Common myeloid progenitor, CD34-positive (primary cell): ENCODE measurements around the gene BASP1.

Experiments
- CTCF ChIA-PET: fragments of 350-600 bp; sonication (Branson Sonifier 250); formaldehyde crosslinking; loops from one replicate; lab custom pipeline; 2021; ENCODE audit warnings: antibody characterized with exemption; lab: Charles Lee
- POLR2A ChIA-PET: fragments of 350-600 bp; sonication (Branson Sonifier 250); formaldehyde crosslinking; loops from one replicate; lab custom pipeline; 2021; ENCODE audit warnings: antibody characterized with exemption; lab: Charles Lee
- DNase-seq, 3 donors: peaks; one replicate each; pipeline versions ENCODE4 v3.0.0 to v3.0.0-alpha.2; 2013
- H3K27ac ChIP-seq, 2 experiments: 1 replicate in 1 of 2; 2 replicates in 1 of 2; pipeline ENCODE4 v1.7.0; 2013; ENCODE audit warnings: inconsistent platforms in 2 of 2, low read length in 2 of 2, mild to moderate bottlenecking in 2 of 2, low read depth in 1 of 2, moderate library complexity in 1 of 2; ENCODE audit not compliant: severe bottlenecking in 2 of 2, insufficient read depth in 1 of 2, poor library complexity in 1 of 2
- H3K27me3 ChIP-seq, 5 experiments: replicated peaks in 2 of 5; 1 replicate in 3 of 5; 2 replicates in 2 of 5; pipeline versions ENCODE4 v1.6.1 to v1.7.0; 2013; ENCODE audit warnings: low read length in 4 of 5, mild to moderate bottlenecking in 2 of 5, moderate library complexity in 2 of 5, inconsistent platforms in 1 of 5; ENCODE audit not compliant: insufficient read depth in 5 of 5, control insufficient read depth in 4 of 5
- H3K36me3 ChIP-seq, 4 experiments: 1 replicate in 2 of 4; 2 replicates in 2 of 4; pipeline versions ENCODE4 v1.6.1 to v1.7.0; 2013; ENCODE audit warnings: low read length in 3 of 4, control low read depth in 1 of 4, mild to moderate bottlenecking in 1 of 4; ENCODE audit not compliant: control insufficient read depth in 4 of 4, insufficient read depth in 4 of 4
- H3K4me1 ChIP-seq, 4 experiments: 1 replicate in 3 of 4; 2 replicates in 1 of 4; pipeline versions ENCODE4 v1.6.1 to v1.7.1; 2013; ENCODE audit warnings: low read length in 3 of 4, mild to moderate bottlenecking in 3 of 4, control low read depth in 1 of 4, inconsistent platforms in 1 of 4, moderate library complexity in 1 of 4; ENCODE audit not compliant: control insufficient read depth in 4 of 4, insufficient read depth in 4 of 4; ENCODE audit errors: control extremely low read depth in 1 of 4
- H3K4me3 ChIP-seq, 7 experiments: 1 replicate in 4 of 7; 2 replicates in 3 of 7; pipeline versions ENCODE4 v1.5.1 to v1.7.0; 2013; ENCODE audit warnings: mild to moderate bottlenecking in 7 of 7, low read length in 6 of 7, moderate library complexity in 6 of 7, inconsistent platforms in 2 of 7, low read depth in 2 of 7, control low read depth in 1 of 7; ENCODE audit not compliant: insufficient read depth in 4 of 7, control insufficient read depth in 1 of 7; ENCODE audit errors: extremely low read depth in 1 of 7
- H3K9me3 ChIP-seq, 5 experiments: 1 replicate in 4 of 5; 2 replicates in 1 of 5; pipeline versions ENCODE4 v1.6.1 to v1.7.1; 2013; ENCODE audit warnings: low read length in 4 of 5, mild to moderate bottlenecking in 2 of 5, inconsistent platforms in 1 of 5, low read depth in 1 of 5, moderate library complexity in 1 of 5; ENCODE audit not compliant: control insufficient read depth in 4 of 5, insufficient read depth in 2 of 5; ENCODE audit errors: control extremely low read depth in 1 of 5
- WGBS: methylation state at CpG from one replicate; pipeline ENCODE4 v1.1.5; 2013; ENCODE audit not compliant: insufficient coverage; 5-methylcytosine and 5-hydroxymethylcytosine counted together

The BASP1 gene

GRCh38 chr5:17220469-17220868 lies 3.0 kb downstream of the BASP1 start:
- H3K27ac ChIP-seq = no peak overlapping the region
- peaks cover 20 to 22% (median 21%) of the 10 kb centered on the region in 4 experiments for H3K4me1 ChIP-seq
- no peak for DNase-seq
- H3K27me3 ChIP-seq = peaks cover 0 to 3% (median 0%) of the 10 kb centered on the region in 5 experiments
- ChIA-PET POLR2A (interaction anchor here (0.7 kb wide), 1 partner anchor 672 kb away, joined by 4 read pairs; no protein-coding TSS in a partner anchor), CTCF (no interaction called here)
- no peak overlapping the region for H3K4me3 ChIP-seq
- H3K9me3 ChIP-seq = no peaks in the 10 kb centered on the region
- 95% methylated on average over 3 of the region's 4 CpGs for WGBS
- no peaks in the 10 kb centered on the region for H3K36me3 ChIP-seq

DNA sequence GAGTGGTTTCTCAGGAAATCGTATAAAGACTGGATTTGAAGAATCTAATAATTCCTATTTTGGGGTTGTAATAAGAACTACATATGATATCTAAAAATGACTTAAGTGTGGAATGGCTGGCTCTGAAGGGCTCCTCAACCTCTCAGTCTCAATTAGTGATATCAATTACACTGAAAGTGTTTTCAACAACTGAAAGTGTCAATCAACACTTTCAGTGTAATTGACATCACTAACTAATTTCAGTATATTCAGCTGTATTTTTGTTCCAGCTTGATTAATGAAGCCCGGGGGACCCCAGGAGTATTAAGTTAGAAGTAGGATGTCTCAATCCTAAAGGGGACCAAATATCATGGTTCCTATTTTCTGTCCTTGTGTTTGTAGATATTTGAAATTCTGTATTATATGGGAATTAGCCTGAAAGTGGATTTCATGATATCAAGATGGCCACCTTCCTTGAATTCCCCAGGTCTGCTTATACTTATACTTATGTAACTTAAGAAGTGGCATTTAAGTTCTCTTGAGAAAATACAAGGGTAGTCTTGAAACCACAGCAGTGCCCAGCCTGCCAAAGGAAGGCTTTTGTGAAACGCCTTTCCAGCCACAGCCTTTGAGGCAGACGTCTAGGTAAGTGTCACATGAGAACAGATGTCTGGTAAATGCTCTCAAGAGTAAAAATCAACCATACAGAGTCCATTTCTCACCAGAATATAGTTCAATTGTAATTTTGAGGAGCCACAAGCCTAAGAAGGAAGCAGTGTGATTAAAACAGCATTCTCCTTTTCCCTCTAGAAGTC lies 4.6 kb downstream of the BASP1 start:
- no peaks in the 10 kb centered on the region for H3K9me3 ChIP-seq
- peak in 2 of 3 donors; percentile 31 to 44 for DNase-seq
- 43% methylated on average over 2 of the region's 4 CpGs for WGBS
- H3K27me3 ChIP-seq = no peaks in the 10 kb centered on the region
- peak overlapping the region in 1 of 7 experiments; percentile 15 for H3K4me3 ChIP-seq
- no peaks in the 10 kb centered on the region for H3K36me3 ChIP-seq
- H3K4me1 ChIP-seq = peaks cover 10 to 20% (median 13%) of the 10 kb centered on the region in 4 experiments
- ChIA-PET CTCF (interaction anchor here (0.7 to 1.0 kb wide), 2 partner anchors 186 to 1082 kb away, joined by 3 read pairs; no protein-coding TSS in a partner anchor), POLR2A (no interaction called here)
- peak overlapping the region in 1 of 2 experiments; percentile 40 for H3K27ac ChIP-seq

DNA sequence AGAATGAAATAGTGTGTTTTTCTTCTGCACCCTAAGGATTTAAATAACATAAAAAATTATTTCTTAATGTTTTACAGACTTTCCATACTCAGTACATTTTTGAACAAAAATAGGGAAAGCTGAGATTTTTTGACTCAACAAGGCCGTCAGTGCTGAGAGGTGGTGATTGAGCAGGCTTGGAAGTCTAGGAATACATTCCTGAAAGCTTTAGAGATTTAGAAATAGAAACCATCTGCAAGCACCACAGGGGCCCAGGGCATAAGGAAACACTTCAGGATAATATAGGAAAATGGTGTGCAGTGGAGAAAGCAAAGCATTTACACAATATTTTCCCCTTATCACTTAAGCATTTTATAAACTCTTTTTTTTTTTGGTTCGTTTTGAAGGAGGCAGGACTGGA lies 5.2 kb downstream of the BASP1 start:
- no peak overlapping the region for H3K4me3 ChIP-seq
- H3K27me3 ChIP-seq = no peaks in the 10 kb centered on the region
- no CpG with 5 or more reads among the region's 2 CpGs for WGBS
- H3K9me3 ChIP-seq = no peaks in the 10 kb centered on the region
- H3K4me1 ChIP-seq = peaks cover 10 to 20% (median 12%) of the 10 kb centered on the region in 4 experiments
- POLR2A ChIA-PET = no interaction called here
- DNase-seq = no peak
- CTCF ChIA-PET = interaction anchor here (0.7 to 1.4 kb wide), 2 partner anchors 9 to 186 kb away, joined by 3 to 6 read pairs; no protein-coding TSS in a partner anchor
- no peaks in the 10 kb centered on the region for H3K36me3 ChIP-seq
- no peak overlapping the region for H3K27ac ChIP-seq

DNA sequence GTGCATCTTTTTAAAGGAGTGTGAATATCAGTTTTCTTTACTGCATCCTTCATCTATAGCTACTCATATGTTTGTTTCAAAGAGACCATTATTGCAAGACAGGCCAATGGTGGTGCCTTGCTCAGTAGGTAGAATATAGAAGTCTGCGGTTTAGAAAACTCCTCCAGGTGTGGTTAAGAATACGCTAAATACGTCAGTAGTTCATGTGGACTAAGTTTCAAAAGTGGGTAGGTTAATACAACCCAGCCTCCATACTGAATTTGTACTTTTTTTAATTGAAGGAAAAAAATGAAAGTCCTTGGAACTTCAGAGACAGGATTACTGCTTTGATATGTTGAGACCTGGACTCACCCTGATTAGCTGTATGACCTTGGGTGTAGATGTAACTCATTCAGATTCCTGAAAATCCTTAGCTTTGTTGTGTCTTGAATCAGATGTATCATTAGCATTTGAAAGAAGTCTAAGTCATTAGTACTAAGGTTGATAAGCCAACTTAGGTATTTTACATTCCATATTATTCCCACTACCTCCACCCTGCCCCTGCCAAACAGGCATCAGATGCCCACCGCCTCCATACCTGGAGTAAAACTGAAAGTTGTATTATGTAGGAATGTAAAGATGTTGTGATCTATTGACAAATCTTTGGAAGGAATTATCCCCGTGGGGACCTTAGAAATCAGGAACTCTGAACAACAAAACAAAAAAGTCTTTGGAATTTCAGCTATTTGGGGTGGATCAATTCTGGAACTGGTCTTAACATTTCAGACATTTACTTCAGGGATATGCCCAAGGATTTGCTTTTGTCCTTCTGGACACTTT lies 6.1 kb downstream of the BASP1 start:
- Histone ChIP-seq H3K4me3 (no peak overlapping the region), H3K27ac (no peak overlapping the region), H3K36me3 (no peaks in the 10 kb centered on the region), H3K4me1 (peaks cover 4 to 21% (median 14%) of the 10 kb centered on the region in 4 experiments), H3K27me3 (no peaks in the 10 kb centered on the region), H3K9me3 (no peaks in the 10 kb centered on the region)
- ChIA-PET POLR2A (no interaction called here), CTCF (interaction anchor here (0.6 to 1.4 kb wide), 4 partner anchors 8 to 1058 kb away, joined by 3 to 6 read pairs (median 4); no protein-coding TSS in a partner anchor)
- no peak for DNase-seq
- 93% methylated on average over 3 of the region's 5 CpGs for WGBS

GRCh38 chr5:17224858-17225511 lies 7.6 kb downstream of the BASP1 start:
- ChIA-PET CTCF (interaction anchor here (1.4 kb wide), 1 partner anchor 1057 kb away, joined by 4 read pairs; no protein-coding TSS in a partner anchor), POLR2A (no interaction called here)
- H3K27me3 ChIP-seq = no peaks in the 10 kb centered on the region
- H3K4me3 ChIP-seq = no peak overlapping the region
- H3K4me1 ChIP-seq = peaks cover 0 to 19% (median 16%) of the 10 kb centered on the region in 4 experiments
- no peak overlapping the region for H3K27ac ChIP-seq
- no peaks in the 10 kb centered on the region for H3K9me3 ChIP-seq
- WGBS = 95% methylated on average over 10 of the region's 11 CpGs
- H3K36me3 ChIP-seq = no peaks in the 10 kb centered on the region
- DNase-seq = no peak

DNA sequence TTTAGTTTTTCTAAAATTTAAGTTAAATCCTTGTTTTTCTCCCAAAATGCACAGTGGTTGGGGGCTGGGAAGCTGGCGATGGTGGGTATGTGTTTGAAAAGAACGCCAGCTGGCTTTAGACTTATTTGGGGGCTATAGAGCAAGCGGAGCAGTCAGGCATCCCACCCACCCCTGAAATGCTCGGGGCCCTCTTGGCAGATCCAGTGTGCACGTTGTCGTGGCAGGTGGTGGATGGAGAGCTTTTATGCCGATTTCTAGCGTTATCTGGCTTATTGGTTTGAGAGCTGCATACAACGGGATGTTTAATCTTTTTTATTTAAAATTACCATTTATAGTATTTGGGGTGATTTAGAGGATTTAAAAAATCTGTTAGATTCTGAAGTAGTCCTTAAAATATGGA lies 8.1 kb downstream of the BASP1 start:
- Histone ChIP-seq H3K27ac (no peak overlapping the region), H3K4me3 (no peak overlapping the region), H3K9me3 (no peaks in the 10 kb centered on the region), H3K36me3 (no peaks in the 10 kb centered on the region), H3K4me1 (peaks cover 0 to 19% (median 16%) of the 10 kb centered on the region in 4 experiments), H3K27me3 (no peaks in the 10 kb centered on the region)
- WGBS = 95% methylated on average over 4 of the region's 9 CpGs
- DNase-seq = no peak
- ChIA-PET CTCF (interaction anchor here (1.2 to 1.6 kb wide), 3 partner anchors 9 to 1090 kb away, joined by 3 to 4 read pairs (median 4); no protein-coding TSS in a partner anchor), POLR2A (no interaction called here)
